ENCODE measurements around the gene NENF.
"Not testable (repeated sequence)": the region's sequence is repeated elsewhere in the genome, so short reads cannot be mapped to it uniquely, and the experiment has no call there.

Gene NENF

DNA sequence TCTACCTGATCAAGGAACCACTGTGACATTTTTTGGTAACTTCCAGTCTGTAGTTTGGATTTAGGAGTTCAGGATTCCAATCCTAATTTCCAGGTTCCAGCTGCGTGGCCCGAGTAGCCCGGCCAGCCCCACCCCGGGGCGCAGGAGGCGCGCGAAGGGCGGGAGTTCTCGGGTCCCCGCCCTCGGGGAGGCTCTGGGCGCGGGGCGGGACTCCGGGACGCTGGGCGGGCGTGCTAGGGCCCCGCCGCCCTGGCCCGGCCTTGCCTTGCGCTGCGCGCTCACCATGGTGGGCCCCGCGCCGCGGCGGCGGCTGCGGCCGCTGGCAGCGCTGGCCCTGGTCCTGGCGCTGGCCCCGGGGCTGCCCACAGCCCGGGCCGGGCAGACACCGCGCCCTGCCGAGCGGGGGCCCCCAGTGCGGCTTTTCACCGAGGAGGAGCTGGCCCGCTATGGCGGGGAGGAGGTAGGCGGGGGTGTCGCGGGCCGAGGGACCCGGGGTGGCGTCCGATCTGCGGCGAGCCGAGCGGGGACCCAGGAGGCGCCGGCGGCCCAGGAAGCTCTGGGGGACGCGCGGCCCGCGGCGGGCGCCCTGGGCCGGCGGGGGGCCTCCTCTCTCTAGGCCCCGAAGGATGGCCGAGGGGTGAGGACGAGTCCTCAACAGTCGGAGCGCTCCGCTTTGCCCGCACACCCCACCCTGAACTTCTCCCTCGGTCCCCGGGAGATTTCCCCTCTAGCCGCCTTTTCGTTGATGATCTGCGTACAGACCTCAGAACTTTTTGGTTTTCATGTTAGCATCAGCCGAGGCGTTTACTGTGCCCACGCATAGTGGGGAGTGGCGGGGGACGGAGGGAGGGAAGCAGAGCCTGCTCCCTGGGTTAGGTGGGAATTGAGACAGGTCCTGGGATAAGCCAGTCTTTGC, at the start of gene NENF:
NENF (plus strand) TSS at position 260 of the 916 bp plus-strand sequence; CDS start at position 284, 24 bp downstream.
- DNase-seq (ENCODE audit: low read depth in 3 of 3), result peak; percentile 54 to 77 (median 55)

GRCh38 chr1:212386029-212386428, 46.7 kb upstream of the NENF start:
- DNase-seq (ENCODE audit: low read depth in 3 of 3), result no peak

DNA sequence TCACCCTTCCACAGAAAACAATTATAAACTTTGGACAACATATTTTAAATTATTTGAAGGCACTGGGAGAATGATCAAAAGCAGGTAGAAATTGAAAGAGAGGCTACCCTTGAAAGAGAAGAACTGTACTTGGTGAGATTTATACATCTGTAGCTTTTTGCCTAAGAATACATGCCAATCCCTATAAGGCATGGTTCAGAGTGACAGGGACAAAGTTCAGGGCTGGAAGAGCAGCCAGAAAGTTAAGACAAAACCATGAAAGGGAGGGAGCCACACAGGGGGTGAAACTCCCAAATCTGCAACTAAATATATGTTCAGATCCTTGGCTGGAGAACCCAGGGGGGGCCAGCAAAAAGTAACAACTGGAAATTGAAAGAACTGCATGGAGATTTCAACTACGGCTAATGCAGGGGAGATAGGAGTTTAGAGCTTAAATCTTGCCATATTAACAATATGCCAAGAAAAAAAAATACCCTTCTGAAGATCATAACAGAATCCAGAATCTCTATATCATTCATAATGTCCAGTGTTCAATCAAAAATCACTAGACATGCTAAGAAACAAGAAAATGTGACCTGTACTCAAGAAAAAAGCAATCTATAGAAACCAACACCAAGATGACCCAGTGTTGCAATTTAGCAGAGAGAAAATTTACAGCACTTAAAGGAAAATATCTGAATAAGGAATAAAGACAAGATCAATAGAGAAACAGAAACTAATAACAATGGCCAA, 43.6 kb upstream of the NENF start:
- no peak for DNase-seq (ENCODE audit: low read depth in 3 of 3)

DNA sequence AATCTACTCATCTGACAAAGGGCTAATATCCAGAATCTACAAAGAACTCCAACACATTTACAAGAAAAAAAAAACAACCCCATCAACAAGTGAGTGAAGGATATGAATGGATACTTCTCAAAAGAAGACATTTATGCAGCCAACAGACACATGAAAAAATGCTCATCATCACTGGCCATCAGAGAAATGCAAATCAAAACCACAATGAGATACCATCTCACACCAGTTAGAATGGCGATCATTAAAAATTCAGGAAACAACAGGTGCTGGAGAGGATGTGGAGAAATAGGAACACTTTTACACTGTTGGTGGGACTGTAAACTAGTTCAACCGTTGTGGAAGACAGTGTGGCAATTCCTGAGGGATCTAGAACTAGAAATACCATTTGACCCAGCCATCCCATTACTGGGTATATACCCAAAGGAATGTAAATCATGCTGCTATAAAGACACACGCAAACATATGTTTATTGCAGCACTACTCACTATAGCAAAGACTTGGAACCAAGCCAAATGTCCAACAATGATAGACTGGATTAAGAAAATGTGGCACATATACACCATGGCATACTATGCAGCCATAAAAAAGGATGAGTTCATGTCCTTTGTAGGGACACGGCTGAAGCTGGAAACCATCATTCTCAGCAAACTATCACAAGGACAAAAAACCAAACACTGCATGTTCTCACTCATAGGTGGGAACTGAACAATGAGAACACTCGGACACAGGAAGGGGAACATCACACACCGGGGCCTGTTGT, 36.9 kb upstream of the NENF start:
- not testable (repeated sequence) for DNase-seq (ENCODE audit: low read depth in 3 of 3)

DNA sequence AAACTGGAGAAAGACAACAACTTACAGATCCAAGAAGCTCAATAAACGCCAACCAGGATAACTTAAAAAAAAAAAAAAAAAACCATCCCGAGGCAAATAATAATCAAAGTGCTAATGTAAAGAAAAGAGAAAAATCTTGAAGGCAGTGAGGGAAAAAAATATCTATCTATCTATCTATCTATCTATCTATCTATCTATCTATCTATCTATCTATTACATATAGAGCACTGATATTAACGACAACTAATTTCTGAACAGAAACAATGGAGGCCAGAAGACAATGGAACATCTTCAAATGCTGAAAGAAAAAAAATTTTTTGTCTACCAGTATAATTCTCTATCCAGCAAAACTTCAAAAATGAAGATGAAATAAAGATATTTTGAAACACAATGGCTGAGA, 36.1 kb upstream of the NENF start:
- DNase-seq (ENCODE audit: low read depth in 3 of 3), result no peak

GRCh38 chr1:212397171-212397570, 35.5 kb upstream of the NENF start:
- no peak for DNase-seq (ENCODE audit: low read depth in 3 of 3)

DNA sequence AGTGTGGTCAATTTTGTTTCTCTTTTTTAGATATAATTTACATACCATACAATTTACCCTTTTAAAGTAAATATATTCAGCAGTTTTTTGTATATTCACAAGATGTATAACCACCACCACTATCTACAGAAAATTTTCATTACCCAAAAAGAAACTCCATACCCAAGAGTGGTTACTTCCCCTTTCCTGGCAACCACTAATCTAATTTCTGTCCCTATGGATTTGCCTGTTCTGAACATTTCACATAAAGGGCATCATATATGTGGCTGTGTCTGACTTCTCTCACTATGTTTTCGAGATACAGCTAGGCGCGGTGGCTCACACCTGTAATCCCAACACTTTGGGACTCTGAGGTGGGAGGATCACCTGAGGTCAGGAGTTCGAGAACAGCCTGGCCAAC, 31.7 kb upstream of the NENF start:
- no peak for DNase-seq (ENCODE audit: low read depth in 3 of 3)

DNA sequence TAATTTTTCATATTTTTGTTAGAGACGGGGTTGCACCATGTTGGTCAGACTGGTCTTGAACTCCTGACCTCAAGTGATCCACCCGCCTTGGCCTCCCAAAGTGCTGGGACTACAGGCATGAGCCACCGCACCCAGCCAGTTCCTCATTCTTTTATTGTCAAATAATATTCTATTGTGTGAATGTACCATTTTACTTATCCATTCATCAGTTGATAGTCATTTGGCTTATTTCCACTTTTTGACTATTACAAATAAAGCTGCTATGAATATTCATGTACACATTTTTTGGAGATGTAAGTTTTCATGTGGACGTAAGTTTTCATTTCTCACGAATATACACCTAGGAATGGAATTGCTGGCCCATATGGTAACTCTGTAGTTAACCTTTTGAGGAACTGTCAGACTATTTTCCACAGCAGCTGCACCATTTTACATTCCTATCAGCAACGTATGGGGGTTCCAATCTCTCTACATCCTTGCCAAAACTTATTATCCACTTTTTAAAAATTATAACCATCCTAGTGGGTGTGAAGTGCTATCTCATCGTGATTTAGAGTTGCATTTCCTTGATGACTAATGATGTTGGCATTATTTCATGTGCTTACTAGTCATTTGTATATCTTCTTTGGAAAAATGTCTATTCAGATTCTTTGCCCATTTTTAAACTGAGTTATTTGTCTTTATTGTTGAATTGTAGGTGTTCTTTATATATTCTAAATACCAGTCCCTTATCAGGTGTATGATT, 30.7 kb upstream of the NENF start:
- no peak for DNase-seq (ENCODE audit: low read depth in 3 of 3)

DNA sequence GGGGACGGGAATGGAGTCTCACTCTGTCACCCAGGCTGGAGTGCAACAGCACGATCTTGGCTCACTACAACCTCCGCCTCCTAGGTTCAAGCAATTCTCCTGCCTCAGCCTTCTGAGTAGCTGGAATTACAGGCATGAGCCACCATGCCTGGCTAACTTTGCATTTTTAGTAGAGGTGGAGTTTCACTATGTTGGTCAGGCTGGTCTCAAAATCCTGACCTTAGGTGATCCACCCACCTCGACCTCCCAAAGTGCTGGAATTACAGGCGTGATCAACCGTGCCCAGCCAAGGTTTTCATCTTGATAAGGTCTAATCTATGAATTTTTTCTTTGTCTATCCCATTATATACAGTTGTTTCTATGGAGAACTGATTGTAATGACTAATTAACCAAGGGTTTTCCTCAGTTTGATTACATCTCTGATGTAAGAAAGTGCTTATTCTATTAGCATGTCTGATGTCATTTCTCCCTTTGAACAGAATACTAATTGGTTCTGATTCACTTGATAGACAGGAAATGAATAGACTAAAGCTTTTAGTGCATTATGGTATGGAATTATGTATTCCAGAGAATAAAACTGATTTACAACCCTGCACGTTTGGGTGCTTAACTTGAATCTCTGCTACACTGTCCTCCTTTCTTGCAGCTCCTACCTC, 29.9 kb upstream of the NENF start:
- DNase-seq (ENCODE audit: low read depth in 3 of 3), result no peak

DNA sequence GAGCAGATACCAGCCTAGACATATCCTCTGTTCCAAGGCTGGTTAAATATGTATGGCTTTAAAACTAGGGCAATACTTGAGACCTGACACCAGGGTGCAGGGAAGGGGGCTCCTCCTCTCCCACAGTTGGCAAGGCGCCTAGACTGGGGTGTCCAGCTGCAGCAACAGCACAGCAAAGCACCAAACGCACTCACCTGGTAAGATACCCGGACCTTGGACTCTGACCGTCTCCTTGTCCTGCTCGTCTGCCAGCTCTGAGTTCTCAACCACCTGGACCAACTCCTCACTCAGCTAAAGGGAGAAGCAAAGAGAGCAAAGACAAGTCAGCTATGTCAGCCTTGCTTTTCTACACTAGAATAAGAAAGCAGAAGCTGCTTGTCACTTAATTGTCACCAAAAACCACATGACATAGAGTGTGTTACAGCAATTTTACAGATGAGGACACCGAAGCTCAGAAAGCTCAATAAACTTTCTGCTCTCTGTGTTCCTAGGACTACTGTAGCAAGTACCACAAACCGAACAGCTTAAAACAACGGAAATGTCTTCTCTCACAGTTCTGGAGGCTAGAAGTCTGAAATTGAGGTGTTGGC, 22.4 kb upstream of the NENF start:
- DNase-seq (ENCODE audit: low read depth in 3 of 3), result no peak

- no peak for DNase-seq (ENCODE audit: low read depth in 3 of 3)
Measured at GRCh38 chr1:212412374-212412773, 20.3 kb upstream of the NENF start.

- no peak for DNase-seq (ENCODE audit: low read depth in 3 of 3)
Measured at GRCh38 chr1:212413902-212414327, 18.8 kb upstream of the NENF start.

- peak; percentile 74 to 86 (median 82) for DNase-seq (ENCODE audit: low read depth in 3 of 3)
Measured at GRCh38 chr1:212414328-212415106, 18.2 kb upstream of the NENF start, which contains the start of gene PACC1. TSS of gene PACC1 (minus strand) at chr1:212414886. CDS start at chr1:212414757, 129 bp downstream.

DNA sequence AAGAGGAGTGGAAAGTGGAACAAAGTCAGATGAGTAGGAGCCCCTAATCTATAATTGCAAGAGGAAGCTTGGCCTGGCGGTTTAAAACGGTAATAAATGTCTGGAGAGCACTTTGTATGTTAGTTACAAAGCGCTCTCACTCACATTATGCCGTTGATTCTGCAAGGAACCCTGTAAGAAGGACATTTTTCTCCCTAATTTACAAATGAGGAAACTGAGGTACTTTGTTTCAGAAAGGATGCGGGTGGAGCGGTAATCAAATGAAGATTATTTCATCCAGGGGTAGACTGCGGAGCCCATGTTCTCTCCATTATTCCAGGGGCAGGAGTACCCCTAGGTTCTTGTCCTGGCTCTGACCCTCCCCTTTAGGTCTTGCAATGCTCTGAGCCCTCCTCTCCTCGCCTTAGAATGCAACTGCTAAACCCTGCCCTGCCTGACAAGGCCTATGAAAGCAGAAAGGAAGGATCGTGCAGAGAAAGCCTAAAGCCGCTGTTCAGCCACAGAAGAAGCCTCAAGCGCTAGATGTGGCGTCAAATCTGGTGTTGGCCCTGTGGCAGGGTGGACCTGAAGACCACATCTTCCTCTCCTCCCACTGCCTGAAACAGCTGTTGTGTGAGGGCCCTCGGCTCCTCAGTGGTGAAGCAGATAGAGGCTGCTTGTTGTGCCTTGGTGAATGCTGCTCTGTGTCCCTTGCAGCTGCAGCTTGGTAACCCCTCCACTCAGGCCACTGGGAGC, 17.4 kb upstream of the NENF start:
- DNase-seq (ENCODE audit: low read depth in 3 of 3), result no peak

GRCh38 chr1:212421165-212421564, 11.6 kb upstream of the NENF start:
- no peak for DNase-seq (ENCODE audit: low read depth in 3 of 3)

DNA sequence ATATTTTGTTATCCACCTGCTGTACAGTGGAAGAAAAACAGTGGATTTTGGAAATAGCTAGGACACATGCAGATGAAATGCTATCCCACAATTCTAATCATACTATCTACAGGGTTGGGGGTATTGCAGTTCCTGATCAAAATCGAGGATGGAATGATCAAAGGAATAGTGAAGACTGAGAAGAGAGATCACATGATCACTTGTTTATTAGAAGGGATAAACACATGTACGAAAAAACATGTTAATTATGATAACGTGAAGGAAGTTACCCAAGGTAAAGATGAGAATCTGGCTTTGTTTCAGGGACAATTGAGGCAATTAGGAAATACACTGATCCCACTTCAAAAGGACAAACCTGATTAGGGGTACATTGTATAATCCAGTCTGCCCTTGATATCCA, 8.8 kb upstream of the NENF start:
- no peak for DNase-seq (ENCODE audit: low read depth in 3 of 3)

DNA sequence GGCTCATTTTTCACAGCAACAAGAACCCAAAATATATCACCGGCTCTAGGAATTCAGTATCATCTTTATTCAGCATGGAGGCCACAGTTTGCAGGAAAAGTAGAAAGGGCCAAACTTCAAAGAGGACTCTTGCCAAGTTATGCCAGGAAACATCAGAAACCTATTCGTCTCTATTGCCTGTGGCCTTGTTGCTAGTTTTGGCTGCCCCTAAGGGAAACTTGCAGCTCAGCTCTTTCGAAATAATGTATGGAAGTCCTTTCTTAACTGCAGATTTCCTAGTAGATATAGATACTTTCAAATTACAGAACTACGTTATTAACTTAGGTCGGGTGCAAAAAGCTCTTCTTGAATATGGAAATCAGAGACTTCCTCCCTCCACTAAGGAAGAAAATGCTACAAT, 4.2 kb upstream of the NENF start:
- DNase-seq (ENCODE audit: low read depth in 3 of 3), result no peak

DNA sequence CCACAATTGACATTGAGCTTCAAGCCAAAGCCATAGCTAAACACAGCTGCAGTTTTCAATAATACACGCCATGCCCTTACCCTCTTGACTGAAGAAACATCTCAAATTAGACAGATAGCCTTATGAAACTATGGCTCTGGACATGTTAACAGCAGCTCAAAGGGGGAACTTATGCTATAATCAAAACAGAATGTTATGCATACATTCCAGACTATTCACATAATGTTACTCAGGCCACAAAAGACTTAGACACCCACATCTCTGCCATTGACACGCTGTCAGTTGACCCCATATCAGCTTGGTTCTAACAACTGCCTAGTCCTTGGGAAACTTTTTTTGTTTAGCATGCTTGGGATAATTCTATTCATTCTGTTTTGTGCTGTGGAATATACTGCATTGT, 2.3 kb upstream of the NENF start:
- DNase-seq (ENCODE audit: low read depth in 3 of 3), result no peak

- no peak for DNase-seq (ENCODE audit: low read depth in 3 of 3)
Measured at GRCh38 chr1:212430955-212431394, 1.7 kb upstream of the NENF start.

Measured in stimulated activated CD4-positive, alpha-beta T cell treated with anti-CD3 and anti-CD28 coated beads, TNF-alpha, amount 100 ng/mL, for 48 hours (primary cell).